Endodermal cell (in vitro differentiated cells): ENCODE data around the gene KCNQ5. TPM values are rescaled to one million over a fixed set of nuclear protein-coding genes. Genes with fewer than 3 reads are reported as not detected.

Experiments used
- DNase-seq: peaks from one replicate; pipeline ENCODE4 v3.0.0-alpha.2; 2017
- H3K27ac ChIP-seq: 2 replicates; pipeline ENCODE4 v1.5.1; 2013; ENCODE audit warnings: mild to moderate bottlenecking, low read depth, low read length, moderate library complexity
- H3K27me3 ChIP-seq: 2 replicates; pipeline ENCODE4 v1.6.1; 2013; ENCODE audit warnings: mild to moderate bottlenecking, low read length, moderate library complexity; ENCODE audit not compliant: insufficient read depth, control insufficient read depth, poor library complexity, severe bottlenecking
- H3K36me3 ChIP-seq: 2 replicates; pipeline ENCODE4 v1.7.0; 2013; ENCODE audit warnings: mild to moderate bottlenecking, low read length, moderate library complexity; ENCODE audit not compliant: control insufficient read depth, insufficient read depth
- H3K4me1 ChIP-seq: one replicate; pipeline ENCODE4 v1.7.0; 2013; ENCODE audit warnings: low read length; ENCODE audit not compliant: control insufficient read depth, insufficient read depth
- H3K4me3 ChIP-seq: 2 replicates; pipeline ENCODE4 v1.5.1; 2013; ENCODE audit warnings: mild to moderate bottlenecking, low read length, moderate library complexity
- H3K9ac ChIP-seq: 2 replicates; pipeline ENCODE4 v1.6.1; 2013; ENCODE audit warnings: mild to moderate bottlenecking, low read length, moderate library complexity; ENCODE audit not compliant: poor library complexity, severe bottlenecking; ENCODE audit errors: extremely low read depth
- H3K9me3 ChIP-seq: 2 replicates; pipeline ENCODE4 v1.6.1; 2013; ENCODE audit warnings: mild to moderate bottlenecking, low read length, moderate library complexity; ENCODE audit not compliant: control insufficient read depth
- H3K27ac Mint-ChIP-seq: 2 replicates; pipeline ENCODE4 v1.8.0; 2020; ENCODE audit warnings: mixed read lengths
- H3K27me3 Mint-ChIP-seq: 2 replicates; pipeline ENCODE4 v1.8.0; 2021; ENCODE audit warnings: mild to moderate bottlenecking, mixed read lengths; ENCODE audit not compliant: insufficient read depth
- H3K36me3 Mint-ChIP-seq: 2 replicates; pipeline ENCODE4 v1.8.0; 2020; ENCODE audit warnings: low read depth, mixed read lengths
- H3K4me1 Mint-ChIP-seq: 2 replicates; pipeline ENCODE4 v1.8.0; 2020; ENCODE audit warnings: mixed read lengths
- H3K4me3 Mint-ChIP-seq: 2 replicates; pipeline ENCODE4 v1.8.0; 2020; ENCODE audit warnings: mild to moderate bottlenecking, moderate library complexity, mixed read lengths
- H3K9me3 Mint-ChIP-seq: 2 replicates; pipeline ENCODE4 v1.8.0; 2020; ENCODE audit warnings: mild to moderate bottlenecking, mixed read lengths
- WGBS, 2 experiments: methylation state at CpG; one replicate each; pipeline versions ENCODE4 v1.1.5 to v1.1.7; 2013; ENCODE audit warnings: missing lambda C conversion rate in 2 of 2, mixed read lengths in 1 of 2; ENCODE audit not compliant: insufficient coverage in 1 of 2, insufficient read length in 1 of 2; 5-methylcytosine and 5-hydroxymethylcytosine counted together
- total RNA-seq, 2 donors: library from RNA; stranded (reverse); fragmentation: NEBNext Ultra II Directional in 1 of 2; extraction: Animal tissue kit (Norgen Biotek cat#: 25700) in 1 of 2; gene quantifications; 2 replicates in 1 of 2; 3 replicates in 1 of 2; pipeline ENCODE4 v1.2.1, GENCODE V29; 2021
- TF ChIP-seq, protein P1 (sequence below): fragments of 200-600 bp; sonication (generic); conservative IDR thresholded peaks from 2 replicates; pipeline ENCODE4 v1.5.0; 2021; ENCODE audit warnings: antibody characterized with exemption, mild to moderate bottlenecking

The KCNQ5 gene
- total RNA-seq, 2 donors from 2014 or later = 2.4 to 8.3 TPM

DNA sequence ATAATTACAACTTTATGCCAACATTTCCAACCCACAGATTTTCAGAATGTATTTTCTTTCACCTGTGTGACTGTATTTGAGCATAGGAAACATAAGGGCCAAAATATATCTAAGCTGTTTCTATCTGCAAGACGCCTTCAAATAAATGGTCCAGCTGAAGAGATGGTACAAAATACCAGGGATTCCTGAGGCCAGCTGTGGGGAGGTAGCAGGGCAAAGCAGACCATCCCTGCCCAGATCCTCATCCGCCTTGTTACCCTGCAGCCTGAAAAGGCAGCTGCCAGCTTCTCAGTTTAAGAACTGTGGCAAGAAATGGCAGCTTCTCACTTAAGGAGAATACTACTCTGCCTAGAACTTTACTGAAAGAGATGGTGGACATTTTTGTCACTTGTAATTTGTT lies 460.1 kb downstream of the KCNQ5 start:
- Histone ChIP-seq H3K36me3 (no peaks in the 10 kb centered on the region), H3K9me3 (no peaks in the 10 kb centered on the region), H3K4me3 (no peak overlapping the region), H3K4me1 (no peaks in the 10 kb centered on the region), H3K27me3 (no peaks in the 10 kb centered on the region), H3K27ac (no peak overlapping the region), H3K9ac (no peak overlapping the region)
- no peaks in the 10 kb centered on the region for H3K27me3 Mint-ChIP-seq
- no peak for DNase-seq
- TF ChIP-seq, protein P1, sequence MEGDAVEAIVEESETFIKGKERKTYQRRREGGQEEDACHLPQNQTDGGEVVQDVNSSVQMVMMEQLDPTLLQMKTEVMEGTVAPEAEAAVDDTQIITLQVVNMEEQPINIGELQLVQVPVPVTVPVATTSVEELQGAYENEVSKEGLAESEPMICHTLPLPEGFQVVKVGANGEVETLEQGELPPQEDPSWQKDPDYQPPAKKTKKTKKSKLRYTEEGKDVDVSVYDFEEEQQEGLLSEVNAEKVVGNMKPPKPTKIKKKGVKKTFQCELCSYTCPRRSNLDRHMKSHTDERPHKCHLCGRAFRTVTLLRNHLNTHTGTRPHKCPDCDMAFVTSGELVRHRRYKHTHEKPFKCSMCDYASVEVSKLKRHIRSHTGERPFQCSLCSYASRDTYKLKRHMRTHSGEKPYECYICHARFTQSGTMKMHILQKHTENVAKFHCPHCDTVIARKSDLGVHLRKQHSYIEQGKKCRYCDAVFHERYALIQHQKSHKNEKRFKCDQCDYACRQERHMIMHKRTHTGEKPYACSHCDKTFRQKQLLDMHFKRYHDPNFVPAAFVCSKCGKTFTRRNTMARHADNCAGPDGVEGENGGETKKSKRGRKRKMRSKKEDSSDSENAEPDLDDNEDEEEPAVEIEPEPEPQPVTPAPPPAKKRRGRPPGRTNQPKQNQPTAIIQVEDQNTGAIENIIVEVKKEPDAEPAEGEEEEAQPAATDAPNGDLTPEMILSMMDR = no peak
- 92 to 100% methylated on average over 1 to 2 of the region's 2 CpGs for WGBS, 2 experiments
- H3K36me3 Mint-ChIP-seq = no peaks in the 10 kb centered on the region
- no peaks in the 10 kb centered on the region for H3K4me1 Mint-ChIP-seq
- no peaks in the 10 kb centered on the region for H3K9me3 Mint-ChIP-seq
- no peak overlapping the region for H3K4me3 Mint-ChIP-seq
- no peak overlapping the region for H3K27ac Mint-ChIP-seq

DNA sequence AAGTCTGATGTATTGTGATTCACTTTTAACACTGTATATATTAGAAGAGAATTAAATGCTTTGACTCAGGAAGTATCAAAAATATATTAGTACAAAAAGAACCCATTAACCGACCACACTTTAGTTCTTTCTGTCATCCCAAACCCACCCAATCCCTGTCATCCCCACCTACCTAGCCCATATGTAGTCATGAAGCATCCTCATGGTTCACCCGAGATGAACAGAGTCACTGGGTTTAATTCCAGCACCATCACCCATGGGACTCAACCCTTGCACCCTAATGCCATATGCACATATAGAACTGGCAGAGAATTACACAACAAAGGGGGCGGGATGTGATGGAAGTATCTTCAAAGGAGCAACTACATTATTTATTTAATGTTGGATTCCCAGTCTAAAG lies 462.0 kb downstream of the KCNQ5 start:
- H3K9me3 Mint-ChIP-seq = no peaks in the 10 kb centered on the region
- 96% methylated on average over 3 of the region's 3 CpGs; no CpG with 5 or more reads in 1 of the 2 experiments for WGBS, 2 experiments
- Histone ChIP-seq H3K4me1 (no peaks in the 10 kb centered on the region), H3K4me3 (no peak overlapping the region), H3K27ac (no peak overlapping the region), H3K9ac (no peak overlapping the region), H3K36me3 (no peaks in the 10 kb centered on the region), H3K27me3 (no peaks in the 10 kb centered on the region), H3K9me3 (no peaks in the 10 kb centered on the region)
- H3K4me1 Mint-ChIP-seq = no peaks in the 10 kb centered on the region
- DNase-seq = no peak
- no peaks in the 10 kb centered on the region for H3K27me3 Mint-ChIP-seq
- no peak overlapping the region for H3K4me3 Mint-ChIP-seq
- no peak overlapping the region for H3K27ac Mint-ChIP-seq
- H3K36me3 Mint-ChIP-seq = no peaks in the 10 kb centered on the region
- TF ChIP-seq, protein P1 = no peak

DNA sequence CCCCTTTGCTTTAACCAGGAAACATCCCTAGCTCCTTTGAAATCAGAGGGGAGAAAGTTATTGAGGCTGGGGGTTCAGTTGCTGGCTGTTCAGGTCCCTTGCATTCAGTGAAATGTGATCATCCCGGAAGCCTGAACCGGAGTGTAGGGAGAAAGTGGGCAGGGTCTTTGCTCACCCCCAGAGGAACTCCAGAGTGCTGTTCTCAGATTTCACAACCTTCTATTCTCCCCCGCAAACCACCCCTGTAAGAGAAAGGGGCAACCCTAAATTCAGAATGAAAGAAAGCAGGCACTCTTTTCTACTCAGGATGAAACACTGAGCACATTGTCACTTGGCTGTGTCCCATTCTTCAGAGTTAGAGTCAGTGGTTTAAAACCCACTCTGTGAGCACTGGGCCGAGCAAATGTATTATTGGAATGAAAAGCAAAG lies 463.6 kb downstream of the KCNQ5 start:
- 64 to 100% methylated on average over 1 to 4 of the region's 4 CpGs for WGBS, 2 experiments

More for the DNA sequence above, 463.6 kb downstream of the KCNQ5 start:
- Mint-ChIP-seq H3K27me3 (no peaks in the 10 kb centered on the region), H3K9me3 (no peaks in the 10 kb centered on the region), H3K27ac (no peak overlapping the region), H3K4me1 (no peaks in the 10 kb centered on the region), H3K36me3 (no peaks in the 10 kb centered on the region), H3K4me3 (no peak overlapping the region)
- TF ChIP-seq, protein P1 = no peak
- no peak overlapping the region for H3K9ac ChIP-seq
- no peaks in the 10 kb centered on the region for H3K4me1 ChIP-seq
- H3K36me3 ChIP-seq = no peaks in the 10 kb centered on the region
- peak; percentile 51 for DNase-seq
- H3K4me3 ChIP-seq = no peak overlapping the region
- peak overlapping the region; percentile 57 for H3K27ac ChIP-seq
- H3K9me3 ChIP-seq = no peaks in the 10 kb centered on the region
- H3K27me3 ChIP-seq = no peaks in the 10 kb centered on the region
